AG10803 (cell line): ENCODE data around the gene TEN1.
"Not testable (repeated sequence)": the region's sequence is repeated elsewhere in the genome, so short reads cannot be mapped to it uniquely, and the experiment has no call there.

Experiments used
- DNase-seq: peaks from one replicate; pipeline ENCODE4 v3.0.0; 2010; ENCODE audit warnings: low read depth
- H3K4me3 ChIP-seq: 2 replicates; pipeline ENCODE4 v1.5.1; 2011; ENCODE audit warnings: mild to moderate bottlenecking, low read length, control low read depth
- TF ChIP-seq, protein P1 (sequence below): conservative IDR thresholded peaks from 2 replicates; pipeline ENCODE4 v1.5.1; 2011; ENCODE audit warnings: mild to moderate bottlenecking, low read length, control low read depth, inconsistent platforms

Gene TEN1

DNA sequence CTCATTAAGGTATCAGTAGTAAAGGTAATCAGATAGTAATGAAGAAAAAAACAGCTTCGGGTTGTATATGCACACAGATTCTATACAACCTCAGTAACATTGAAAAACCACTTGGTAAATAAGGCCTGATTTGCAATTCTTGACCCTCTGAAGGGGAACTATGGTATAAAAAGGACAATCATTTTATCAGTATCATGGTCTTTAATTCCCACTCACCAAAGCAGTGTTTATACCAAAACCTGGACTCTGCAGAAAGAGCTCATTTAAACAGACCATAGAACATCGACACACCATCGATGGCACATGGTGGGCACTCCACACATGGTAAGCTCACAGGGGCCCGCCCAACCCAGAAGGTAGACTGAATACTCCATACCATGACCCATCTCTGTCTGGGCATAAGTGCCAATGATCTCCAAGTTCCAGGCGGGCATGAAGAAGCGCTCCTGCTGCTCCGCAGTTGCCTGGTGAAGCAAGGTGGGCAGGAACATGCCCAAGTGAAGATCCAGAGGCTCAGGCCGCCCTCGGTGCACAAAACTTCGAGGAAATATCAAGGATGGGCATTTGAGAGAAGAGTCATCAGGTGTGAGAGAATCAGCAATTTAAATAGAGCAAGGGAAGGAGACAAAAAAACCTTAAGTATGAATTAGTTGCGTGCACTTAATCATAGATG lies 19.1 kb upstream of the TEN1 start:
- H3K4me3 ChIP-seq = no peak overlapping the region
- TF ChIP-seq, protein P1, sequence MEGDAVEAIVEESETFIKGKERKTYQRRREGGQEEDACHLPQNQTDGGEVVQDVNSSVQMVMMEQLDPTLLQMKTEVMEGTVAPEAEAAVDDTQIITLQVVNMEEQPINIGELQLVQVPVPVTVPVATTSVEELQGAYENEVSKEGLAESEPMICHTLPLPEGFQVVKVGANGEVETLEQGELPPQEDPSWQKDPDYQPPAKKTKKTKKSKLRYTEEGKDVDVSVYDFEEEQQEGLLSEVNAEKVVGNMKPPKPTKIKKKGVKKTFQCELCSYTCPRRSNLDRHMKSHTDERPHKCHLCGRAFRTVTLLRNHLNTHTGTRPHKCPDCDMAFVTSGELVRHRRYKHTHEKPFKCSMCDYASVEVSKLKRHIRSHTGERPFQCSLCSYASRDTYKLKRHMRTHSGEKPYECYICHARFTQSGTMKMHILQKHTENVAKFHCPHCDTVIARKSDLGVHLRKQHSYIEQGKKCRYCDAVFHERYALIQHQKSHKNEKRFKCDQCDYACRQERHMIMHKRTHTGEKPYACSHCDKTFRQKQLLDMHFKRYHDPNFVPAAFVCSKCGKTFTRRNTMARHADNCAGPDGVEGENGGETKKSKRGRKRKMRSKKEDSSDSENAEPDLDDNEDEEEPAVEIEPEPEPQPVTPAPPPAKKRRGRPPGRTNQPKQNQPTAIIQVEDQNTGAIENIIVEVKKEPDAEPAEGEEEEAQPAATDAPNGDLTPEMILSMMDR = no peak
- no peak for DNase-seq

DNA sequence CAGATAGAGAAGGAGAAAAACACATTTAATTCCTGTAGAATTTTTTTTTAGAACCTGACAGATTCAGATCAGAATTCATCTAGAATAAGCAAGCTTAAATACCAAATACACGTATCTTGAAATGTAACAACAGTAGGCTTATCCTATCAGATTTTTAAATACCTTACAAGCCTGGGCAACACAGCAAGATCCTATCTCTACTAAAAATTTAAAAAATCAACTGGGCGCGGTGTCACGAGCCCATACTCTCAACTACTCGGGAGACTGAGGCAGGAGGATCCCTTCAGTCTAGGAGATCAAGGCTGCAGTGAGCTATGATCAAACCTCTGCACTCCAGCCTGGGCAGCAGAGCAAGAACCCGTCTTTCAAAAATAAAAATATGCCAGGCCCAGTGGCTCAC lies 13.6 kb upstream of the TEN1 start:
- no peak for DNase-seq
- TF ChIP-seq, protein P1 = no peak
- H3K4me3 ChIP-seq = no peak overlapping the region

DNA sequence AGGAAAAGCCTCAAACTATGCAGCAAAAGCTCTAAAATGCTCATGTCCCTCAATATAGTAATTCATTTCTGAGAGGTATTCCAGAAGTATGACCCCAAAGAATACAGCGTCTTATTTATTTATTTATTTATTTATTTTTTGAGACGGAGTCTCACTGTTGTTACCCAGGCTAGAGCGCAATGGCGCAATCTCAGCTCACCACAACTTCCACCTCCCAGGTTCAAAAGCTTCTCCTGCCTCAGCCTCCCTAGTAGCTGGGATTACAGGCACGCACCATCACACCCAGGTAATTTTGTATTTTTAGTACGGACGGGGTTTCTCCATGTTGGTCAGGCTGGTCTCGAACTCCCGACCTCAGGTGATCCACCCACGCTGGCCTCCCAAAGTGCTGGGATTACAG lies 10.0 kb upstream of the TEN1 start:
- DNase-seq, H3K4me3 ChIP-seq: not testable (repeated sequence)

DNA sequence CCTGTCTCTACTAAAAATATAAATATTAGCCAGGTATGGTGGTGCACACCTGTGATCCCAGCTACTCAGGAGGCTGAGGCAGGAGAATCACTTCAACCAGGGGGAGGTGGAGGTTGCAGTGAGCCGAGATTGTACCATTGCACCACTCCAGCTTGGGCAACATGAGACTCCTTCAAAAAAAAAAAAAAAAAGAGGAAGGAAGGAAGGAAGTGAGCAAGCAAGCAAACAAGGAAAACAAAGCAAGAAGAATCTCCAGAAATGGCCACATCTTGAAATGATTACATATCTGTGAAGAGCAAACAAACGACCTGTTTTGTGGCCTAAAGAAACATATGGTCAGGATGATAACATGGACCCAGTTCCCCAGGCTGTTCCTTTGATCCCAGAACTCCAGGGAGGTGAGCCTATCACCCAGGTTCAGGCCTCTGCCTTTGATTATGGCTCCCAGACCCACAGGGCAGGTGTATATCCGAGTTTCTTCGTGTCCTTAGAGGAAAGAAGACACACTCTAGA lies 9.0 kb upstream of the TEN1 start:
- peak; percentile 67 for DNase-seq
- H3K4me3 ChIP-seq = no peak overlapping the region
- TF ChIP-seq, protein P1 = no peak

DNA sequence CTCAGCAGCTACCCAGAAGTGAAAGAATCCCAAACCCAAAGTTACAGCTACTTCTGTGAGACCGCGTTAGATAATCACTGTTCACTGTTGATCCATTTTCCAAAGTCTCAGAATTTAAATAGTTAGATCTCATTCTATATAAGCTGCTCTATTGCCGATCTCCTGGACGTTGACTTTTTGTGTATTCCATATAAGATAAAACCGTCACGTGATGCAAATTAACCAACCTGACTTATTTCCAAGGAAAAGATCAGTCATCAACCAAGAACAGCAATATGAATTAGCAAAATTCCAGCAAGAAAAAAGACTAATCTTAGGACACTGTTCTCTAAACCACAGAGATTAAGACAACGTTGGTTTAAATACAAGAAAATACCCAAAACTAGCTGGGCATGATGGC lies 8.4 kb upstream of the TEN1 start:
- DNase-seq = no peak
- TF ChIP-seq, protein P1 = no peak
- H3K4me3 ChIP-seq = no peak overlapping the region

DNA sequence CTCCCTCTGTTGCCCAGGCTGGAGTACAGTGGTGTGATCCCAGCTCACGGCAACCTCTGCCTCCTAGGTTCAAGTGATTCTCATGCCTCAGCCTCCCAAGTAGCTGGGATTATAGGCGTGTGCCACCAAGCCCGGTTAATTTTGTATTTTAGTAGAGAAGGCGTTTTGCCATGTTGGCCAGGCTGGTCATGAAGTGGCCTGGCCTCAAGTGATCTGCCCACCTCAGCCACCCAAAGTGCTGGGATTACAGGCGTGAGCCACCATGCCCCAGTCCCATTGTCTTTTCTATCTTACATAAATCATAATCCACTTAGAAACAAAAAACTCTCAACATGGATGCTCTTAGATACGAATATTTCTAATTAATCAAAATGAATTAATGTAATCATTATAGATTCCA lies 3.9 kb upstream of the TEN1 start:
- not testable (repeated sequence) for H3K4me3 ChIP-seq, DNase-seq

DNA sequence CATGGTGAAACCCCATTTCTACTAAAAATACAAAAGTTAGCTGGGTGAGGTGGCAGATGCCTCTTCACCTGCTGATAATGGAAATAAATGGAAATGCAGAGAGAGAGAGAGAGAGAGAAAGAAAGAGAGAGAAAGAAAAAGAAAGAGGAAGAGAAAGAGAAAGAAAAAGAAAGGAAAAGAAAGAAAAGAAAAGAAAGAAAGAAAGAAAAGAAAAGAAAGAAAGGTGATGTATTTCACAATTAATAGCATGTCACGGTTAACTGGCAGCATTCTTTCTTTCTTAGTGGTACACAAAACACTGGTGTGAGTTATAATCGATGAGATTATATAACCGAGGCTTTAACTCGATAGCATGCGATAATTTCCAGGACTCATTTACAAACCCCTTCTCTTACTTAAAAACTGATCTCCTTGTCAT lies 3.3 kb upstream of the TEN1 start:
- no peak for DNase-seq
- H3K4me3 ChIP-seq = peak overlapping the region; percentile 18

DNA sequence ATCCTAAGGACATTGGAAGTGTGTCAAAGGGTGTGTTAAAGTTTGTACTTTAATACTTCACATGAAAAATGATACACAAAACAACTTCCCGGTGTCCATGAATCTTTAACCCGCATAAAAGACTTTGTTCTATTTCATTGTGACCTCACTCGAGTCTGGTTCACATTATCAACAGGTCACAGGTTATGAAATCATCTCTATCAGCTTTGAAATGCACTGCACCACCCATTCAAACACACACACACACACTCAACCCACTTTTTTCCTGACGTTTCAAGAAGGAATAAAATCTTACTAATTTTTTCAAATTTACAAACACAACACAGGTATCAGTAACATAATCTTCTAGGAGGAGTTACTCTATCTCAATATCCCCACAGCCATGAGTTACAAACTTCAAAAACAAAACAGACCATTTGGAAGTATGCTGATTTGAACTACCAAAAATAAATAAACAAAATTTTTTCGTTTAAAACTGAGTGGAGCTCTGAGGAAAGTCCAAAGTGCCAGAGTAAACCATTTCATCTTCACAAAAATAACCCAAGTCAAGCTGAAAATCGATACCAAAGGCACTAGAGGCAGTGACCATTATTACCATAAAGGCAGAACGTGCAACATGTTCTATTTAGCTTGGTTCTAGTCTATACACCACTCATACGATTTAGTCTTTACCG lies 2.7 kb upstream of the TEN1 start:
- DNase-seq = peak; percentile 40
- H3K4me3 ChIP-seq = peak overlapping the region; percentile 18
- TF ChIP-seq, protein P1 = no peak

More for the DNA sequence above, 3.3 kb upstream of the TEN1 start:
- TF ChIP-seq, protein P1 = no peak
